ENCODE data around the gene CDC73.

Gene CDC73

GRCh38 chr1:193121616-193122593 is at the start of gene CDC73:
CDC73 (plus strand) TSS chr1:193122031; CDS start chr1:193122201, 170 bp downstream.
- DNase-seq: peak; percentile 82

DNA sequence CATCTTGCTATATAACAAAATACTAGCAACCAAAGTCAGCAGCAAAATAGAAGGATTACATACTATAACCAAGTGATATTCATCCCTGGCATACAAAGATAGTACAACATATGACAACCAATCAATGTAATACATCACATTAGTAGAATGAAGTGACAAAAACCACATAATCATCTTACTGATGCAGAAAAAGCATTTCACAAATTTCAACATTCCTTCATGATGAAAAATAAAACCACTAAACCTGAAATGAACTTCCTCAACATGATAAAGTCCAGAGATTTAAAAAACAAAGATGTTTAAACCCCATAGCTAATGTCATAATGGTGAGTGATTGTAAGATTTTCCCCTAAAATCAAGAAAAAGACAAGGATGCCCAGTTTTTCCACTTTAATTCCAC is 43.8 kb upstream of the CDC73 start:
- DNase-seq: no peak

DNA sequence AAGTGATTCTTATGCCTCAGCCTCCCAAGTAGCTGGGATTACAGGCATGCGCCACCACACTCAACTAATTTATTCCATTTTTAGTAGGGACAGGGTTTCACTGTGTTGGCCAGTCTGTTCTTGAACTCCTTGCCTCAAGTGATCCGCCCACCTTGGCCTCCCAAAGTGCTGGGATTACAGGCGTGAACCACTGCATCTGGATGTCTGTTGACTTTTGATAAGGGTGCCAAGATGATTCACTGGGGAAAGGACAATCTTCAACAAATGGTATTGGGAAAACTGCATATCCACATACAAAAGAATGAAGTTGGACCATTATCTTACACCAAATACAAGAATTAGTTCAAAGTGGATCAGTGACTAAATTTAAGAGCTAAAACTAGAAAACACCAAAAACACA is 42.6 kb upstream of the CDC73 start:
- DNase-seq: no peak

GRCh38 chr1:193083365-193084088 is 38.3 kb upstream of the CDC73 start:
- DNase-seq: no peak

GRCh38 chr1:193085263-193085662 is 36.6 kb upstream of the CDC73 start:
- no peak for DNase-seq

DNA sequence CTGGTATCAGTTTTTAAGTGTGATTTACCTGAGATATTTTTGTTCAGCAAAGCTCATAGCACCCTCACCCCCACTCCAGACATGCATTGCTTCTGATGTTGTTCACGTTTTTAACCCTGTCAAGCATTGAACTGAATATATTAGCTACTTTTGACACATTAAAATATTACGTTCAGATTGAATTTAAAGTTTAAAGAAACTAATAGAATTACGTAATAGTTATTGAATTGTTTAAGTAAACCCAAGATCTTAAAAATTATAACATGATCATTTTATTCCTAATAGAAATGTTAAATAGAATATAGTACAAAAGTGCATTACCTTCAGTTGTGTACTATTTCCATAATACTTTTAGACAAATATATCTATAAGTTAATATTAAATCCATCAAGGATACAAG is 35.5 kb upstream of the CDC73 start:
- DNase-seq: no peak

- DNase-seq: no peak
Observed at GRCh38 chr1:193087893-193088292, 33.9 kb upstream of the CDC73 start.

GRCh38 chr1:193090865-193091264 is 31.0 kb upstream of the CDC73 start:
- no peak for DNase-seq

GRCh38 chr1:193094112-193094511 is 27.7 kb upstream of the CDC73 start:
- DNase-seq: no peak

- DNase-seq: no peak
Observed at GRCh38 chr1:193102662-193103061, 19.2 kb upstream of the CDC73 start.

DNA sequence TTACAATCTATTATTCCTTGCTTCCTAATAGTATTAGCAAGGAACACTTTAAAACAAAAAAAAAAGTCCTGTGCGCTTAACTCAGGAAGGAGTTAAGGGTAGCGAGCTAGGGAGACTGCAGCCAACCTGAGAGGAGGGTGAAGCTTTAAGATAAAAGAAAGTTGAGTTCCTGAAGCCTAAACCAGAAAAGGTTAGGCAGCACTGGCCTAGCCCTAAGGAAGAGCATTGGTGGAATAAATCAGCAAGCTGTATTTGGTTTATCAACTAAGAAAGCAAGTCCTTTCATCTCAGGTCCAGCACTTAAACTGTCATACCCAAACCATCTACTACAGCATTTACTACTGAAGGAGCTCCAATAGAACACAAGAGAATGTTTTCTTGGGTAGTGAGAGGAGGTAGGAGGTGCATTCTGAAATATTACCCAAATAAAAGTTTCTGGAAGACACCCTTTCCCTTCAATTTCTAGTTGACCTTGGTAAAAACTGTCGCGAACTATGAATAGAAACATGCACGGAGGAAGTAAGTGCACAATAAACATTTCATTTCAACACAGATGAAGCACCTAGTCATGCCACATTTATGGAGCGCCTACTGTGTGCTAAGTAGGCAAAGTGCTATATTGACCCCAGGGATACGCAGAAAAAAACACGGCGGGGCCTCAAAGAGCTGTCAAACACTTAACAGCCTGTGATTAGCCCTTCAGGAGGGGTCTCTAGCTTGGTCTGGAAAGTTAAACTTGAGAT is 17.9 kb upstream of the CDC73 start:
- DNase-seq: no peak

- no peak for DNase-seq
Observed at GRCh38 chr1:193104502-193104906, 17.3 kb upstream of the CDC73 start.

DNA sequence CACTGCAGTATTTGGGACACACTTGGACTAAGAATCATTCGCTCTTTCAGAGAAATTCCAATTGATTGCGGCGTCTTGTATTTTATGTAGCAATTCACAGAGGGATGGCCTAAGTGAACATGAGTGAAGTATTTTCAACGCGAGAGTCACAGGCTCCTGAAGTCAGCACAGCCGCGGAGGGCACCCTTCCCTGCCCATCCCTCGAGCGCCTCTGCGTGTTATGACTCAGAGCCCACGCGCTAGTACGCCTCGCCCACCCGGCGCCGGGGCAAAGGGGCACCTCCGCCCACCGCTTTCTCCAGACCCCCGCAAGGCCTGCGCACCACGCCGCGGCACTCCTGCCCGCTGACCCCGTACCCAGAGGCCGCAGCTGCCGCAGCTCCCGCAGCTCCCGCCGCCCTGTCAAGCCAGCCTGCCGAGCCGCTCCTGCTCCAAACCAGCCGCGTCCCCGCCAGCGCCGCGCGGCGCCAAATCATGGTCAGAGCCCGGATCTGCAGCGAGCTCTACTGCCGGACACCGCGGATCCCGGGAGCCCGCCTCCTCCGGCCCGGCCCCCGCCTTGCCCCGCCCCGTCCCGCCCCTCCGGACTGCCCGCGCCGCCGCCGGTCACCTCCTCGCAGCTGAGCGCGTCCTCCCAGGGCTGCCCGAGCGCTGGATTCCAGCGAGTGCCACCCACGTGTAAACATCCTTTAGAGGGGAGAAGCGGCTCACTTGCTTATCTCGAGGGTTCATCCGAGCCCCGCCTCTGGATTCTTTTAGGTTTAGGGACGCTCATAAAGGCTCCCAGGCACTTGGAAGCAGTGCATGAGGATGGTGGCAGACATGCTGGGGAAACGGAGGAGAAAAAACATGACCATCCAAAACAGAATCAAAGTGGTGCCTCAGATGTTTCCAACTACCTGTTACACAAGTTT is 16.7 kb upstream of the CDC73 start, which contains the start of gene GLRX2:
GLRX2 (minus strand) TSS at position 508 of the 914 bp plus-strand sequence; CDS start at position 476, 32 bp downstream.
- DNase-seq: no peak

- DNase-seq: no peak
Observed at GRCh38 chr1:193105821-193106177, 16.0 kb upstream of the CDC73 start.

DNA sequence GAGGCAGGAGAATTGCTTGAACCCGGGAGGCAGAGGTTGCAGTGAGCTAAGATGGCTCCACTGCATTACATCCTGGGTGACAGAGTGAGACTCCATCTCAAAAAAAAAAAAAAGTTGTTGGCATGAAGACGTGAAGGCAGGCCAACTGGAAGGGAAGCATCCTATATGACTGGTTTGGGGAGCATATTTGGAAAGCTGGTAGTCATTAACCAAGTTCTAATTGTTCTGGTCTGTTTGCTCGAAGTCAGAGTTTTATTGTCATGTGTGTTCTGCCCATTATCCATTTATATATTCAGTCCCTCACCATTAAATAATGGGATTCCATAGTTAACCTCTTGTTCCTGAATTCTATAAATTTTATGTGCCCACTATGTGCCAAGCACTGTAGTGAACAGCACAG is 13.4 kb upstream of the CDC73 start:
- DNase-seq: no peak

DNA sequence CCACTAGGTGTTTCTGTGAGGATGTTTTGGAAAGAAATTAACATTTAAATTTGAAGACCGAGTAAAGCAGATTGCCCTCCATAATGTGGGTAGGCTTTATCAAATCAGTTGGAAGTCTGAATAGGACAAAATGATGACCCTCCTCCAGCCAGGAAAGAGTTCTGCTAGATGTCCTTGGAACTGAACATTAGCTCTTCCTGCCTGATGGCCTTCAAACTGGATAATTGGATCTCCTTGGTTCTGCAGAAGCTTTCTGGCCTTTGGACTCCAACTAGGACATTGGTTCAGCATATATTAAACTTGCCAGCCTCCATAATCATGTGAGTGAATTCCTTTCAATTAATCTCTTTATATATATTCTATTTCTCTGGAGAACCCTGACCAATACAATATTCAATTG is 12.2 kb upstream of the CDC73 start:
- DNase-seq: no peak

DNA sequence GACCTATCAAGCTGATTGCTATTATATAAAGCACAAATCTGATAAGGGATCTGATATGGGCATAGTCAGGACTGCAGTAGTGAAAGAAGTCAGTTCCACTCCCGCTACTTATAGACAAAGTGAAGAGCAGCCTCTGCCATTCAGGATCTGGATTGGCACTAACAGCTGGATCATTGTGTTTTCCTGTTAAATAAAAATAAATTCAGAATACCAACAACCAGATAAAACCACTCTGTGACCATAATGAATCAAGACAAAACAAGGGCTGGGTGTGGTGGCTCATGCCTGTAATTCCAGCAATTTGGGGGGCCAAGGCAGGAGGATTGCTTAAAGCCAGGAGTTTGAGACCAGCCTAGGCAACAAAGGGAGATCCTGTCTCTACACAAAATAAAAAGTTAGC is 11.6 kb upstream of the CDC73 start:
- no peak for DNase-seq

DNA sequence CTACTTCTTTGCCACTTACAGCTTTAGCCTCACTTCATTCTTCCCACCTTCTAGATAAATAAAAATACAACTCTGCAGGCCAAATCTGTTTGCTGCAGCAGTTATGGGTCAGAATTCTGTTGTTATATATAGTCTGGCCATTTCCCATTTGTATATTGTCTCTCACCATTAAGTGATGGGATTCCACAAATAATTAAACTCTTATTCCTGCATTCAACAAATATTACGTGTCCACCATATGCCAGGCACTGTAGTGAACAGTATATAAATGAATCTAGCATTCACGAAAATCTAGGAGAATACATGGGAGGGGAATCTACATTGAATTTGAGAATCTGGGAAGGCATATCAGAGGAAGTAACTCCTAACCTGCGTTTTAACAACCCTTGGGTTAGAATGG is 11.0 kb upstream of the CDC73 start:
- no peak for DNase-seq

- no peak for DNase-seq
Observed at GRCh38 chr1:193111641-193112090, 10.2 kb upstream of the CDC73 start.

GRCh38 chr1:193113258-193113991 is 8.4 kb upstream of the CDC73 start:
- DNase-seq: no peak

- DNase-seq: no peak
Observed at GRCh38 chr1:193113992-193114332, 7.9 kb upstream of the CDC73 start.

Measured in NCI-H1436 treated with DMSO at 0.1 percent for 48 hours (cell line).